Panc1 (cell line): ENCODE results near the gene MRTFA. TPM values are rescaled to one million over a fixed set of nuclear protein-coding genes. Genes with fewer than 3 reads are reported as not detected.

ENCODE experiments used
- ATAC-seq: fragments of 200-7000 bp; cut with Tn5 transposase; 2 replicates; pipeline ENCODE4 v1.9.1; 2020; ENCODE audit warnings: mild to moderate bottlenecking, moderate library complexity
- BruUV-seq: library from RNA; stranded (reverse); fragments of 400-500 nt; replicated peaks from 2 replicates; lab custom pipeline; 2021; lab: Mats Ljungman, UMichigan
- CTCF ChIA-PET: fragments of 300-600 bp; sonication (Branson Sonifier 250); formaldehyde crosslinking; loops from one replicate; lab custom pipeline; 2022; ENCODE audit warnings: antibody characterized with exemption; lab: Charles Lee
- POLR2A ChIA-PET: fragments of 300-600 bp; sonication (Branson Sonifier 250); formaldehyde crosslinking; loops from one replicate; lab custom pipeline; 2022; ENCODE audit warnings: antibody characterized with exemption; lab: Charles Lee
- DNase-seq: peaks from one replicate; pipeline ENCODE4 v3.0.0-alpha.2; 2010; ENCODE audit warnings: low read depth, low spot score
- H3K27ac ChIP-seq: 2 replicates; pipeline ENCODE4 v1.5.1; 2011; ENCODE audit warnings: mild to moderate bottlenecking, low read length, inconsistent platforms
- H3K27me3 ChIP-seq: fragments of 200-500 bp; sonication (Bioruptor generic); 2 replicates; pipeline ENCODE4 v1.6.0; 2014; ENCODE audit warnings: low read length, inconsistent platforms; ENCODE audit not compliant: control insufficient read depth, insufficient read depth
- H3K36me3 ChIP-seq: fragments of 200-500 bp; sonication (Bioruptor generic); 2 replicates; pipeline ENCODE4 v1.5.1; 2014; ENCODE audit warnings: inconsistent platforms, mild to moderate bottlenecking, low read length, moderate library complexity; ENCODE audit not compliant: control insufficient read depth, insufficient read depth
- H3K4me1 ChIP-seq: 2 replicates; pipeline ENCODE4 v1.5.1; 2011; ENCODE audit warnings: inconsistent platforms, mild to moderate bottlenecking, low read length, moderate library complexity; ENCODE audit not compliant: control insufficient read depth, insufficient read depth
- H3K4me3 ChIP-seq, 2 experiments: 2 replicates each; pipeline ENCODE4 v1.5.1; 2011 to 2012; ENCODE audit warnings: low read depth in 2 of 2, low read length in 2 of 2, mild to moderate bottlenecking in 2 of 2, inconsistent platforms in 1 of 2, moderate library complexity in 1 of 2
- H3K9me3 ChIP-seq: fragments of 200-500 bp; sonication (Bioruptor generic); 2 replicates; pipeline ENCODE4 v1.5.1; 2014; ENCODE audit warnings: low read depth, mild to moderate bottlenecking, inconsistent platforms, low read length, moderate library complexity; ENCODE audit not compliant: control insufficient read depth, insufficient read depth
- CTCF ChIP-seq: fragments of 450-650 bp; IDR thresholded peaks from 2 replicates; pipeline ENCODE4 v1.5.1; 2017; ENCODE audit warnings: mild to moderate bottlenecking
- POLR2AphosphoS5 ChIP-seq: IDR thresholded peaks from 2 replicates; pipeline ENCODE4 v1.6.1; 2012; ENCODE audit warnings: mild to moderate bottlenecking, low read depth, low read length, moderate library complexity
- REST ChIP-seq, 2 experiments: IDR thresholded peaks; 2 replicates each; pipeline ENCODE4 v1.6.1; 2011 to 2012; ENCODE audit warnings: low read depth in 2 of 2, control low read depth in 1 of 2, low read length in 1 of 2, mild to moderate bottlenecking in 1 of 2, moderate library complexity in 1 of 2; ENCODE audit not compliant: insufficient read depth in 1 of 2
- SIN3A ChIP-seq: IDR thresholded peaks from 2 replicates; pipeline ENCODE4 v1.6.1; 2012; ENCODE audit warnings: low read depth, mild to moderate bottlenecking, low read length, moderate library complexity, borderline replicate concordance; ENCODE audit not compliant: insufficient read depth
- TCF7L2 ChIP-seq: IDR thresholded peaks from 2 replicates; pipeline ENCODE4 v1.6.1; 2011; ENCODE audit warnings: mild to moderate bottlenecking, low read depth, low read length, inconsistent platforms
- in situ Hi-C: cut with HindIII; loops from 2 replicates; pipeline ENCODE4 v1.10.0; 2016; ENCODE audit warnings: low sequenced_read_pairs, low pct_unique_long_range_greater_than_20kb
- intact Hi-C: fragments of 100-400 bp; cut with micrococcal nuclease; formaldehyde crosslinking; loops from one replicate; pipeline ENCODE4 v1.10.0; 2022; ENCODE audit not compliant: unreplicated experiment
- total RNA-seq: library from RNA; stranded (reverse); gene quantifications from one replicate; pipeline ENCODE4 v1.2.1, GENCODE V29; 2021; ENCODE audit not compliant: unreplicated experiment

MRTFA gene
- total RNA-seq, 1 experiment from 2014 or later: 62.1 TPM

GRCh38 chr22:40628354-40629042 lies 8.0 kb downstream of the MRTFA start:
- ChIA-PET POLR2A (no interaction called here), CTCF (interaction anchor here (0.6 kb wide), 1 partner anchor 11 kb away, joined by 4 read pairs; no protein-coding TSS in a partner anchor)
- Histone ChIP-seq H3K27me3 (no peaks in the 10 kb centered on the region), H3K4me1 (peaks cover 18% of the 10 kb centered on the region; the same call in 1 of the 2 replicates), H3K4me3 (no peak overlapping the region), H3K9me3 (no peaks in the 10 kb centered on the region), H3K27ac (no peak overlapping the region), H3K36me3 (no peaks in the 10 kb centered on the region)
- ATAC-seq (no peak; the same call in 1 of the 2 replicates), DNase-seq (no peak)
- in situ Hi-C loops: loop anchor here (25.0 kb wide), 1 partner anchor 91 kb away; no protein-coding TSS in a partner anchor
- no TSS peak for BruUV-seq
- TF ChIP-seq POLR2AphosphoS5 (no peak), CTCF (no peak), SIN3A (no peak), REST (IDR thresholded peaks at IDR 0.05; ENCODE audit: insufficient read depth in 1 of 2, low read depth in 2 of 2, low read length in 1 of 2) (no peak), TCF7L2 (no peak)
- intact Hi-C loops: no loop called here

- ATAC-seq (no peak), DNase-seq (no peak)
- H3K36me3 ChIP-seq: no peaks in the 10 kb centered on the region
- H3K27ac ChIP-seq: no peak overlapping the region
- no peaks in the 10 kb centered on the region for H3K27me3 ChIP-seq
- CTCF ChIA-PET: interaction anchor here (0.6 kb wide), 1 partner anchor 10 kb away, joined by 4 read pairs; no protein-coding TSS in a partner anchor
- no peak for TF ChIP-seq SIN3A
- TF ChIP-seq CTCF: no peak
- TF ChIP-seq TCF7L2: no peak
- no peak for TF ChIP-seq REST (IDR thresholded peaks at IDR 0.05; ENCODE audit: insufficient read depth in 1 of 2, low read depth in 2 of 2, low read length in 1 of 2)
- no peak for TF ChIP-seq POLR2AphosphoS5
- peaks cover 18% of the 10 kb centered on the region; the same call in 1 of the 2 replicates for H3K4me1 ChIP-seq
- in situ Hi-C loops: loop anchor here (25.0 kb wide), 1 partner anchor 90 kb away; no protein-coding TSS in a partner anchor
- BruUV-seq: no TSS peak
- no peak overlapping the region for H3K4me3 ChIP-seq
- no peaks in the 10 kb centered on the region for H3K9me3 ChIP-seq
- intact Hi-C loops: no loop called here
- POLR2A ChIA-PET: no interaction called here
These were observed 8.9 kb downstream of the MRTFA start for GRCh38 chr22:40627612-40628011.
